ENCODE results near the gene SRP68.

The SRP68 gene

GRCh38 chr17:76013377-76013932 lies 58.9 kb downstream of the SRP68 start:
- Histone ChIP-seq H3K9me3 (ENCODE audit: control insufficient read depth, insufficient read depth, low read length) (no peaks in the 10 kb centered on the region), H3K36me3 (ENCODE audit: insufficient read depth, low read length) (no peaks in the 10 kb centered on the region), H3K4me1 (ENCODE audit: insufficient read depth, low read length) (peaks cover 3% of the 10 kb centered on the region; the same call in 1 of the 2 replicates), H3K9ac (ENCODE audit: low read depth, low read length) (no peak overlapping the region)

- H3K36me3 ChIP-seq (ENCODE audit: insufficient read depth, low read length): no peaks in the 10 kb centered on the region
- no peaks in the 10 kb centered on the region for H3K9me3 ChIP-seq (ENCODE audit: control insufficient read depth, insufficient read depth, low read length)
- peaks cover 3% of the 10 kb centered on the region; the same call in 1 of the 2 replicates for H3K4me1 ChIP-seq (ENCODE audit: insufficient read depth, low read length)
- H3K9ac ChIP-seq (ENCODE audit: low read depth, low read length): no peak overlapping the region
Measured at GRCh38 chr17:76011951-76012350, 60.4 kb downstream of the SRP68 start.

- no peaks in the 10 kb centered on the region for H3K36me3 ChIP-seq (ENCODE audit: insufficient read depth, low read length)
- H3K9me3 ChIP-seq (ENCODE audit: control insufficient read depth, insufficient read depth, low read length): no peaks in the 10 kb centered on the region
- no peak overlapping the region for H3K9ac ChIP-seq (ENCODE audit: low read depth, low read length)
- peaks cover 3% of the 10 kb centered on the region; the same call in 1 of the 2 replicates for H3K4me1 ChIP-seq (ENCODE audit: insufficient read depth, low read length)
Measured at GRCh38 chr17:76009969-76010661, 62.2 kb downstream of the SRP68 start.

GRCh38 chr17:76009447-76009846 lies 62.9 kb downstream of the SRP68 start:
- H3K4me1 ChIP-seq (ENCODE audit: insufficient read depth, low read length): peaks cover 3% of the 10 kb centered on the region; the same call in 1 of the 2 replicates
- no peaks in the 10 kb centered on the region for H3K36me3 ChIP-seq (ENCODE audit: insufficient read depth, low read length)
- H3K9me3 ChIP-seq (ENCODE audit: control insufficient read depth, insufficient read depth, low read length): no peaks in the 10 kb centered on the region

GRCh38 chr17:76008630-76009425 lies 63.5 kb downstream of the SRP68 start:
- H3K36me3 ChIP-seq (ENCODE audit: insufficient read depth, low read length): no peaks in the 10 kb centered on the region
- peaks cover under 1% of the 10 kb centered on the region; the same call in 1 of the 2 replicates for H3K4me1 ChIP-seq (ENCODE audit: insufficient read depth, low read length)
- H3K9me3 ChIP-seq (ENCODE audit: control insufficient read depth, insufficient read depth, low read length): no peaks in the 10 kb centered on the region
- H3K9ac ChIP-seq (ENCODE audit: low read depth, low read length): no peak overlapping the region

More at GRCh38 chr17:76009447-76009846, 62.9 kb downstream of the SRP68 start:
- H3K9ac ChIP-seq (ENCODE audit: low read depth, low read length): no peak overlapping the region

- no peak overlapping the region for H3K9ac ChIP-seq (ENCODE audit: low read depth, low read length)
- H3K36me3 ChIP-seq (ENCODE audit: insufficient read depth, low read length): no peaks in the 10 kb centered on the region
- H3K4me1 ChIP-seq (ENCODE audit: insufficient read depth, low read length): no peaks in the 10 kb centered on the region; the same call in 1 of the 2 replicates
- H3K9me3 ChIP-seq (ENCODE audit: control insufficient read depth, insufficient read depth, low read length): no peaks in the 10 kb centered on the region
Measured at GRCh38 chr17:76008208-76008607, 64.1 kb downstream of the SRP68 start.

- H3K9ac ChIP-seq (ENCODE audit: low read depth, low read length): no peak overlapping the region
- no peaks in the 10 kb centered on the region for H3K36me3 ChIP-seq (ENCODE audit: insufficient read depth, low read length)
- H3K9me3 ChIP-seq (ENCODE audit: control insufficient read depth, insufficient read depth, low read length): no peaks in the 10 kb centered on the region
- H3K4me1 ChIP-seq (ENCODE audit: insufficient read depth, low read length): no peaks in the 10 kb centered on the region; the same call in 1 of the 2 replicates
Measured at GRCh38 chr17:76007850-76008165, 64.5 kb downstream of the SRP68 start.

GRCh38 chr17:76007131-76007849 lies 65.0 kb downstream of the SRP68 start:
- H3K4me1 ChIP-seq (ENCODE audit: insufficient read depth, low read length): no peaks in the 10 kb centered on the region; the same call in 1 of the 2 replicates
- H3K9ac ChIP-seq (ENCODE audit: low read depth, low read length): no peak overlapping the region
- H3K36me3 ChIP-seq (ENCODE audit: insufficient read depth, low read length): no peaks in the 10 kb centered on the region
- no peaks in the 10 kb centered on the region for H3K9me3 ChIP-seq (ENCODE audit: control insufficient read depth, insufficient read depth, low read length)

- no peak overlapping the region for H3K9ac ChIP-seq (ENCODE audit: low read depth, low read length)
- H3K9me3 ChIP-seq (ENCODE audit: control insufficient read depth, insufficient read depth, low read length): no peaks in the 10 kb centered on the region
- H3K4me1 ChIP-seq (ENCODE audit: insufficient read depth, low read length): no peaks in the 10 kb centered on the region; the same call in 1 of the 2 replicates
- no peaks in the 10 kb centered on the region for H3K36me3 ChIP-seq (ENCODE audit: insufficient read depth, low read length)
Measured at GRCh38 chr17:76005263-76006149, 66.8 kb downstream of the SRP68 start.

GRCh38 chr17:76004750-76005262 lies 67.5 kb downstream of the SRP68 start:
- H3K36me3 ChIP-seq (ENCODE audit: insufficient read depth, low read length): no peaks in the 10 kb centered on the region
- no peaks in the 10 kb centered on the region for H3K9me3 ChIP-seq (ENCODE audit: control insufficient read depth, insufficient read depth, low read length)
- no peak overlapping the region for H3K9ac ChIP-seq (ENCODE audit: low read depth, low read length)
- no peaks in the 10 kb centered on the region; the same call in 1 of the 2 replicates for H3K4me1 ChIP-seq (ENCODE audit: insufficient read depth, low read length)

GRCh38 chr17:76003915-76004314 lies 68.4 kb downstream of the SRP68 start:
- Histone ChIP-seq H3K36me3 (ENCODE audit: insufficient read depth, low read length) (no peaks in the 10 kb centered on the region), H3K9me3 (ENCODE audit: control insufficient read depth, insufficient read depth, low read length) (no peaks in the 10 kb centered on the region), H3K9ac (ENCODE audit: low read depth, low read length) (no peak overlapping the region), H3K4me1 (ENCODE audit: insufficient read depth, low read length) (no peaks in the 10 kb centered on the region; the same call in 1 of the 2 replicates)

GRCh38 chr17:76002100-76002499 lies 70.2 kb downstream of the SRP68 start:
- Histone ChIP-seq H3K9me3 (ENCODE audit: control insufficient read depth, insufficient read depth, low read length) (no peaks in the 10 kb centered on the region), H3K36me3 (ENCODE audit: insufficient read depth, low read length) (no peaks in the 10 kb centered on the region), H3K9ac (ENCODE audit: low read depth, low read length) (no peak overlapping the region), H3K4me1 (ENCODE audit: insufficient read depth, low read length) (peaks cover under 1% of the 10 kb centered on the region; the same call in 1 of the 2 replicates)

- Histone ChIP-seq H3K36me3 (ENCODE audit: insufficient read depth, low read length) (no peaks in the 10 kb centered on the region), H3K9ac (ENCODE audit: low read depth, low read length) (no peak within 1 kb of the TSS), H3K9me3 (ENCODE audit: control insufficient read depth, insufficient read depth, low read length) (no peaks in the 10 kb centered on the region), H3K4me1 (ENCODE audit: insufficient read depth, low read length) (peaks cover 5% of the 10 kb centered on the region; the same call in 1 of the 2 replicates)
Measured at GRCh38 chr17:76000755-76001521, 71.4 kb downstream of the SRP68 start, which contains the start of gene CDK3. CDK3 (plus strand) TSS chr17:76000855; CDS start chr17:76001426, 571 bp downstream.
